Measurements from ENCODE around the gene HELZ2.
"Not testable (repeated sequence)": the region's sequence is repeated elsewhere in the genome, so short reads cannot be mapped to it uniquely, and the experiment has no call there.

The HELZ2 gene

DNA sequence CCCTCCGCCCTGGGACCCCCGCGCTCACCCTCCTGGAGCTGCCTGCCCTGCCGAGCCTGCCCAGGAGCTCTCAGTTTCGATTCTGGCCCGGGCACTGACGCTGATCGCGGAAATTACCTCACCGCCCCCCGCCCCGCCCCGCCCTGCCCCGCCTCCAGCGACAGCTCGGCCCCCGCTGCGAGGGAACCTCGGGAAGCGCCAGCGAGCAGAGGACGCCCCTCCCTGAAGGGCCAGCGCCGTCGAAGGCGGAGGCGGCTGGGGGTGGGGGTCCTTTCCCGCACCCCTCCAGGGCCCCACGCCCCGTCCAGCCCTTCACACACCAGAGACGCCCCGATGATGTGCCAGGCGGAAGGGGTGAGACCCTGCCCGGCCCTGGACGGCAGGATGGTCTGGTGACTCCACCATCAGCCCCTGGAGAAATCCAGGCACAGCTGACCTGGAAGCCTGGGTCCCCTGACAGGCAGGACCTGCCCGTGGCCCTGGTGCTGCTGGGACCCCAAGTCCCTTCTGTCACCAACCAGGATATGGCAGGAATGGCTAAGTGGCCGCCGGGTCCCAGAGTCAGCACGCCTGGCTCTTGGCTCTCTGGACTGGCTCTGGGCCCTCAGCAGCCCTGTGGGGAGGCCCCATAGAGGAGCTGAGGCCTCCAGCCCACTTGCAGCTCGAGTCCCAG, at the start of gene HELZ2:
Gene HELZ2, minus strand, starts transcription at position 84 of the 673 bp plus-strand sequence. CDS start 1,854 bp downstream, outside the sequence.
- peak; percentile 63 for DNase-seq

GRCh38 chr20:63622732-63623131, 48.7 kb upstream of the HELZ2 start:
- DNase-seq: no peak

GRCh38 chr20:63622096-63622495, 48.1 kb upstream of the HELZ2 start:
- no peak for DNase-seq

DNA sequence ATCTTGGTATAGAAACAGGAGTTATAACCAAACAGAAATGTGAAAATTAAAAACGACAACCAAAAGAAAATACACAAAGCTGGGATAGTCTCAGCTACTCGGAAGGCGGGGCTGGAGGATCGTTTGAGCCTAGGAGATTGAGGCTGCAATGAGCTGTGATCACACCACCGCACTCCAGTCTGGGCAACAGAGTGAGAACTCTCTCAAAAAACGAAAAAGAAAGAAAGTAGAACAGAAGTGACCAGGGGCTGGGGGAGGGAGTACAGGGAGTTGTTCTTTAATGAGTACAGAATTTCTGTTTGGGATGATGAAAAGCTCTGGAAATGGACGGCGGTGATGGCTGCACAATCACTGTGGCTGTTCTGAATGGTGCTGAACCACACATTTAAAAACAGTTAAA, 47.0 kb upstream of the HELZ2 start:
- DNase-seq: no peak

DNA sequence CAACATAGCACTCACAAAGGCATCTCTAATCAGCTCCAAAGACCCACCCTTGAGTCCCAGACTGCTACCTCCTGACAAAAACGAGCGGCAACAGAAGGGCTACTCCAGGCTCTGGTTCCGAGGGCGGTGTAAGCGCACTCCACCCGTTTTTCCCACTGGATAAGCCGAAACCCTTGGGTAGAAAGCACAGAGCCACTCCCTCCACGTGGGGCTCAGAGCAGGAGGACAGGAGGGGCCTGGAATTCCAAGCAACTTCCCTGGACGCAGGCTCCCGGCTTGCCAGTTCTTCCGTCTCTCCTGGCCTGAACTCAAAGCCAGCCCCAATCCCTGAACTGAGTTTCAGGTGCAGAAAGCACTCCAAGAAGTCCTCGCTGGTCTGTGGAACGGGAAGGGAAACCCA, 45.5 kb upstream of the HELZ2 start:
- no peak for DNase-seq

DNA sequence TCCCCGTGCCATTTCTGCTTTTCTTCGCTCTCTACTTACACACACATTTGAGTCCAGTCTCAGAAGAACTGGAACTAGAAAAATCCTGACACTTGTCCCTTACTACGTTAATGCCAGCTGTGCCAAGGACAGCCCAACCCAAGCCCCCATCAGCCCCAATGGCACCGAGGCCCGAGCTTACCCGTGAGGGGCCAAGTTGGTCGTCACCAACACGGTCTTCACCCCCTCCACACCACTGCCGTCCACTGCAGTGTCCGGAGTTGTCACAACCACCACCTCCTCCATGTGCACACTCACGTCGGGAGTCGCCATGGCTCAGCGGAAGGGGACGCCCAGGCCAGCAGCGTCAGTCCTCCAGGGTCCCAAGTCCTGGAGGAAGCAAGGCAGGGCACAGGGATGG, 45.0 kb upstream of the HELZ2 start:
- no peak for DNase-seq

DNA sequence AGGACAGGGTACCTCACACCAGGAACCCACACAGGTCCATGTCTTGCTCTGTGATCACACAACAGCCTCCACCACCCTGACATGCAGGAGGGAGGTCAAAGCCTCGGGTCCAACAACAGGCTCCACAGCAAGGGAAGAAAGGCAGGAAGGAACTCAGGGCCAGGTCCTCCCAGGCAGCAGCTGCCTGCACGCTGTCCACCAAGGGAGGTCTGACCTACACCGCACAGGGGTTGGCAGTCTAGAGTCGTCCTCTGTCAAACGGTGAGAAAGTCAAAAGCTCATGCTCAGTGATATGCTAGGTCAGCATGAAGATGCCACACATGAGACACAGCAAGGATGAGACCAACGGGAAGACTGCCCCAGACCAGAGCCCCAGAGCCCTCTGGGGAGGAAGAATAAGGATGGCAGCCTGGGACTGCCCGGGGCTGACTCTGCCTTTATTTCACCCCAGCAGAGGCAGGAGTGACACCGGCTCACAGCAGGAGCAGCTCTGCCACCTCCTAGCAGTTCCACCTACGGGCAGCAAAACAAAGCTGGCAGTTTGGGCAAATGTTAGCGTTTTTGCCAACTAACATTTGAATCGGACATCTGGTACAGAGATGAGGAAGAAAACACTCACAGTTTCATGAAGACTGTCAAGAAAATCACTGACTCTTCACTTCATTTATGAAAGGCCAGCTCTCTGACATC, 44.4 kb upstream of the HELZ2 start:
- no peak for DNase-seq

- no peak for DNase-seq
These were observed 43.8 kb upstream of the HELZ2 start for GRCh38 chr20:63617876-63618265.

DNA sequence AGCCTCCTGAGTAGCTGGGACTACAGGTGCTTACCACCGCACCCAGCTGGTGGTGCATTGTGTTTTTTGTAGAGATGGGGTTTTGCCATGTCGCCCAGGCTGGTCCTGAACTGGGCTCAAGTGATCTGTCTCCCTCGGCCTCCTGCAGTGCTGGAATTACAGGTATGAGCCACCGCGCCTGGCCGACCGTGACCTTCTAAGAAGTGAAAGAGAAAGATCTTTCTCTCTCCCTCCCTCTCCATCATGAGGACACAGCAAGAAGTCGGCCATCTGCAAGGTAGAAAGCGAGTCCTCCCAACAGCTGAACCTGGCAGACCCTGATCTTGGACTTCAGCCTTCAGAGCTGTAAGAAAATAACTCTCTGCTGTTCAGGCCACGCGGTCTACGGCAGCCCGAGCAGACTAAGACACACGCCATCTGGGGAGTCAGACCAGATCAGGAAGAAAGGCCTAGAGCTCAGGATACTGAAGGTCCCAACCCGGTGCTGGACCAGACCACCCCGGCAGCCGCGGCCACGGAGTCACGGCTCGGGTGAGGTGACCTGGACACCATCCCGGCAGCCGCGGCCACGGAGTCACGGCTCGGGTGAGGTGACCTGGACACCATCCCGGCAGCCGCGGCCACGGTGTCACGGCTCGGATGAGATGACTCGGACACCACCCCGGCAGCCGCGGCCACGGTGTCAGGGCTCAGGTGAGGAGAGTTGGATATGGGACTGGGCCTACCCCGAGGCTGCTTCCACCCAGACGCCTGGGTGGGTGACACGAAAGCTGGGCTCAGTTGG, 43.2 kb upstream of the HELZ2 start:
- DNase-seq: no peak

DNA sequence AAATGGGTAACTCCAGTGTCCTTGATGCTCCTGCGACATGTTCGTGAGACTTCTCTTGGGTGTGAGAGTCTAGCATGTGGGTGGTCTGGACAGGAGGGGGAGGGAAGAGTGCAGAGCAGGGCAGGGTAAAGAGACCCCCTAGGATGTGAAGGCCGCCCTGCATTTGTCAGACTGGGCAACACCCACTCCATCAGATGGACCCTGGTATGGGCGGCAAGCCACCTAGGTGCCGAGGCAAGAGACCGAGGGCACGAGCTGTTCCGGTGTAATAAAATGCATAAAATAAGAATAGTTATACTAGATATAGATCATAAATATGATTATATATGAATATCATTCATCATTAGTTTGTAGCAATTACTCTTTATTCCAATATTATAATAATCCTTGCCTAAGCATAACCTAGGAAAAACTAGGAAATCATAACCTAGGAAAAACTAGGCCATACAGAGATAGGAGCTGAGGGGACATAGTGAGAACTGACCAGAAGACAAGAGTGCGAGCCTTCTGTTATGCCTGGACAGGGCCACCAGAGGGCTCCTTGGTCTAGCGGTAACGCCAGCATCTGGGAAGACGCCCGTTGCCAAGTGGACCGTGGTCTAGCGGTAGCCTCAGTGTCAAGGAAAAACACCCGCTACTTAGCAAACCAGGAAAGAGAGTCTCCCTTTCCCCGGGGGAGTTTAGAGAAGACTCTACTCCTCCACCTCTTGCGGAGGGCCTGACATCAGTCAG, 40.0 kb upstream of the HELZ2 start:
- DNase-seq: not testable (repeated sequence)

DNA sequence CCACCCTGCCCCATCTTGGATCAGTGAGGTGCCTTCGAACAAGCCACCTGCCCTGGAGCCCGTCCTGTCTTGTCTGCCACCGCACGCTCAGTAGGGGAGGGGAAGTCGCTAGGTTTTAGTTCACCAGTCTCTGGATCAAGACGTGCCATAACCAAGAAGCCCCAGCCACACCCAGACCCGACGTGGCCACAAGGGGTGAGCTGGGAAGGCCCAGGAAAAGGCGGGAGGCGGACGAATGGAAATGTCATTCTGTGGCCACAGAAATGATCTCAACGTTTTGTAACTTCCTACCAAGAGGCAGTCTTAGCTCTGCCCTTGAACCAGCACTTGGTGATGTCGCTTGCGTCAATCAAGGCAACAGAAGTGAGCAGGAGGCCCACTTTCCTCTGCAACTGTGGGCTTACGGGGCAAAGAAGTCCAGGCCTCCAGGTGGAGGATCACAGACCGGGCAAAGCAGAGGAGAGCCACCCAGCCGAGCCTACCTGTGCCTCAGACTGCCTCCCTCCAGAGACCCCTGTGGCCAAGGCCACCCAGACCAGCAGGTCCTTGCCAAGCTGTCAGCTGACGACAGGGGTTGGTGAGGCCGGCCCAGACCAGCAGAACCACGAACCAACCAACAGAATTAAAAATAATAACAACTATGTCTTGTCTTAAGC, 38.4 kb upstream of the HELZ2 start:
- DNase-seq: no peak

GRCh38 chr20:63611646-63612045, 37.6 kb upstream of the HELZ2 start:
- DNase-seq: no peak

- no peak for DNase-seq
These were observed 36.8 kb upstream of the HELZ2 start for GRCh38 chr20:63610581-63611435.

DNA sequence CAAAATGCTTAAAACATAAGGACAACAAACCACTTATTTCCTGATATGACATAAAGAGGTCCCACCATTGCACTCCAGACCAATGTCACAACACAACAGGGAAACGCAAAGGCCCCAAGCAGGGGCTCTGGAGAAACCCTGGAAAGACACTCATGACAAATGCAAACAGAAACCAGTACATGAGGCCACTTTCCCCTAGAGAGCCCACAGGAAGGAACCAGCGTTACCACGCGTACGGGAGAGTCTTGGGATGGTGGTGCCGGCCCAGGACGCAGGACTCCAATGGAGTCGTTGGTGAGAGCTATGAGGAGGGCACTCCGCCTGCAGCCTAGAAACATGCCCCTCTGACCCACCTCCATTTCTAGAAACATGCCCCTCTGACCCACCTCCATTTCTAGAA, 32.6 kb upstream of the HELZ2 start:
- DNase-seq: no peak

DNA sequence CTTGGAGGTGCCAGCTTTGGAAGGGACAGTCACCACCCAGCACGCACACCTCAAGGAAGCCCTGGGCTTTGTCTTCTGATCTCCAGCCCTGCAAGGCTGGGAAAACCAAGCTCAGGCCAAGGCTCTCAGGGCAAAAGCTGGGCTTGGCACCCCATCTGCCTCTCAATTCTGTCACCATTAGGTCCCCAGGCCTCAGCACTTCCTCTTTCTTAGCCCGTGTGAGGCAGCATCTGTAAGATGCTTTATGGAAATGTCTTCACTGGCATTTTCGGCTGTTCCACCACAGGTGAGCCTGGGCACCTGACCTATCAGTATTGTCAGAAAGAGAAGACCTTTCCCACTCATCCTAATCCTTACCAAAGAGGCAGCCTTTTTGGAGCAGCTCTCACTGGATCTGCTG, 28.3 kb upstream of the HELZ2 start:
- DNase-seq: no peak

DNA sequence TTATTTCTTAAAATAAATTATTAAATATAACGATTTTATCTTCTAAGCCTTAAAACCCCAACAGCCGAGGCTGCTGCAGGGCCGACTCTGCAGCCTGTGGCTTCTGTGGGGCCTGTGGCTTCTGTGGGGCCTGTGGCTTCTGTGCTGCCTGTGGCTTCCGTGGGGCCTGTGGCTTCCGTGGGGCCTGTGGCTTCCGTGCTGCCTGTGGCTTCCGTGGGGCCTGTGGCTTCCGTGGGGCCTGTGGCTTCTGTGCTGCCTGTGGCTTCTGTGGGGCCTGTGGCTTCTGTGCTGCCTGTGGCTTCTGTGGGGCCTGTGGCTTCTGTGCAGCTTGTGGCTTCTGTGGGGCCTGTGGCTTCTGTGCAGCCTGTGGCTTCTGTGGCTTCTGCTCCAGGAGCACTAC, 27.6 kb upstream of the HELZ2 start:
- not testable (repeated sequence) for DNase-seq

DNA sequence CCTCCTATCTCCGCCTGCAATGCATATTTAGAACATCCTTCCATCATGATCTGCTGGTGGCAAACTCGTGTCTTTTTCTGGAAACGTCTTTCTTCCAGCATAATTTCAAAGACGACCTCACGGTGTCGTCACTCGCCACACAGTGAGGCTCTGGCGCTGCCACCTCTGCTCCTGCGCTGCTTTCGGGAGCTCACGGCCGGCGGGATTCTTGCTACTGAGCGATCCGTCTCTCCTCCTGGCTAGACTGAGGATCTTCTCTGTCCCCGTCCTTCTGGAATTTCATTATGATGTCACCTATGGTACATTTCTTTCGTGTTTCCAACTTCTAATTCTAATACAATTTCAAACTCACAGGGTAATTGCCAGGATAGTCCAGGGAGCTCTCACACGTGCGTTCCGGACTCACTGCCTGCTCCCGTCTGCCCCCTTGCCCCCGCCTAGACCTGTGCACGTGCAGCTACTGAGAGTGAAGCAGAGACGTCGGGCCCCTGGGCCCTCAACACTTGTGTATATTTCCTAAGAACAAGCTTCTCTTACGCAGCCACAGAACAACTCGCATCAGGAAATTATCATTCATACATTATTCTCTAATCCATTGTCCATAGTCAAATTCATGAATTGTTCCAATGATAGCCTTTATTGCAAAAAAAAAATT, 25.5 kb upstream of the HELZ2 start:
- DNase-seq: no peak

DNA sequence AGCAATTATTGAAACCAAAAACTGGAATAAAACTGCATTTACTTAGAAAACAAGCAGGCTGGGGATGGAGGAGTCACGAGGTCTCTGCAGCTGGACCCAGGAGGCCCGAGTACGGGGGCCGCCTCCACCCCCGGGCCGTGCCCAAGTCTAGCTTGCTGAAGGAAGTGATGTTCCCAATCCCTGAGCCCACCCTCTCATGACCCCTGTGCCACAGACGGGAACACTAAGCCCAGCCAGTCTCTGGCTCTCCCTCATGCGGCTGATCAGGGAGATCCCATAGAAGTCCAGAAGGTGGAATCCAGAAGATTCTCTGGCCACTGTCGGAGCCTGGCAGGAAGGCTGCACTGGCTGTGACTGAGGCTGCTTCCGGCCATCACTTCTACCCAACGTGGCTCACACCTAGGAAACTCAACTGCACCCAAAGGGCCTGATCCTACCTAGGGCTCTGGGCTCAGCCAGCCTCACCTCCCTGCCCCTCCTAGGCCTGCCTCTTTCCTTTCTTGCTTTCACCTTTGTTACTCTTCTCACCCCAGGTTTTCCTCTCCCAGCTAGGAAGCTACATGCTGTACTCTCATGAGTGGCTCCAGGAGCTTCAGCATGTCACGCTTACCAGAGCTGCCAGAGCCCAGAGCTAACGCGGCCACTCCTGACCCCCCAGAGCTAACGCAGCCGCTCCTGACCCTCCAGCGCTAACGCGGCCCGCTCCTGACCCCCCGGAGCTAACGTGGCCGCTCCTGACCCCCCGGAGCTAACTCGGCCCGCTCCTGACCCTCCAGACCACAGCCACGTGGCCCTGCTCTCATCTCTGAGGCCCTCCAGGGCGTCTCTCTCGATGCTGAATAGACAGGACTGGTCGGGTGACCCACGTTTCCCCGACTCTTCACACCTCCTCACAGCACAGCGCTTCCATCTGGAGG, 24.7 kb upstream of the HELZ2 start:
- DNase-seq: no peak

GRCh38 chr20:63597651-63598478, 23.8 kb upstream of the HELZ2 start:
- no peak for DNase-seq

Measured in NCI-H2107 (cell line).